Neural cell (in vitro differentiated cells): ENCODE measurements around the gene THADA. TPM values are rescaled to one million over a fixed set of nuclear protein-coding genes. Genes with fewer than 3 reads are reported as not detected.

Experiments
- H2AFZ ChIP-seq: fragments of 200-600, 300-800 bp; sonication (generic), shearing (Covaris generic); 2 replicates; pipeline ENCODE4 v1.6.0; 2014; ENCODE audit warnings: low read depth, mild to moderate bottlenecking, antibody characterized with exemption, low read length, moderate library complexity
- H3F3A ChIP-seq: fragments of 200-600 bp; shearing (Covaris generic); 2 replicates; pipeline ENCODE4 v1.6.1; 2016; ENCODE audit warnings: mild to moderate bottlenecking, moderate library complexity, mixed read lengths, antibody characterized with exemption, low read length; ENCODE audit not compliant: insufficient read depth, poor library complexity, severe bottlenecking
- H3K27ac ChIP-seq: fragments of 200-600, 300-800 bp; sonication (generic), shearing (Covaris generic); 2 replicates; pipeline ENCODE4 v1.5.1; 2014; ENCODE audit warnings: mild to moderate bottlenecking, low read length, moderate library complexity
- H3K27me3 ChIP-seq: fragments of 300-800, 200-600 bp; sonication (generic), shearing (Covaris generic); 2 replicates; pipeline ENCODE4 v1.6.0; 2014; ENCODE audit warnings: mild to moderate bottlenecking, low read depth, low read length, moderate library complexity; ENCODE audit not compliant: insufficient read depth
- H3K36me3 ChIP-seq: fragments of 300-800, 200-600 bp; sonication (generic), shearing (Covaris generic); 2 replicates; pipeline ENCODE4 v1.5.1; 2014; ENCODE audit warnings: mild to moderate bottlenecking, antibody characterized with exemption, low read length, moderate library complexity; ENCODE audit not compliant: insufficient read depth
- H3K4me2 ChIP-seq: fragments of 300-800, 200-600 bp; sonication (generic), shearing (Covaris generic); 2 replicates; pipeline ENCODE4 v1.6.0; 2014; ENCODE audit warnings: mild to moderate bottlenecking, low read length
- H3K4me3 ChIP-seq: fragments of 300-800, 200-600 bp; sonication (generic), shearing (Covaris generic); 2 replicates; pipeline ENCODE4 v1.5.1; 2014; ENCODE audit warnings: mild to moderate bottlenecking, low read length, moderate library complexity
- H3K79me2 ChIP-seq: fragments of 200-600 bp; shearing (Covaris generic); replicated peaks from 2 replicates; pipeline ENCODE4 v1.6.0; 2014; ENCODE audit warnings: mild to moderate bottlenecking, low read length, moderate library complexity; ENCODE audit not compliant: insufficient read depth
- H3K9ac ChIP-seq: fragments of 300-800, 200-600 bp; sonication (generic), shearing (Covaris generic); 2 replicates; pipeline ENCODE4 v1.6.1; 2016; ENCODE audit warnings: mild to moderate bottlenecking, low read length, mixed read lengths
- H3K9me2 ChIP-seq: fragments of 200-600 bp; shearing (Covaris generic); 2 replicates; pipeline ENCODE4 v1.6.1; 2016; ENCODE audit warnings: mild to moderate bottlenecking, low read length, mixed read lengths; ENCODE audit not compliant: insufficient read depth
- H3K9me3 ChIP-seq: fragments of 200-600, 300-800 bp; sonication (generic), shearing (Covaris generic); 2 replicates; pipeline ENCODE4 v1.6.1; 2016; ENCODE audit warnings: mild to moderate bottlenecking, mixed run types, low read length, moderate library complexity, mixed read lengths
- H4K20me1 ChIP-seq: fragments of 200-600 bp; shearing (Covaris generic); 2 replicates; pipeline ENCODE4 v1.6.1; 2016; ENCODE audit warnings: mild to moderate bottlenecking, mixed run types; ENCODE audit not compliant: insufficient read depth
- CTCF ChIP-seq: fragments of 450-650 bp; IDR thresholded peaks from 2 replicates; pipeline ENCODE4 v1.5.1; 2014; ENCODE audit warnings: antibody characterized with exemption, mild to moderate bottlenecking, moderate library complexity; ENCODE audit not compliant: poor library complexity, severe bottlenecking
- EP300 ChIP-seq: fragments of 450-650 bp; conservative IDR thresholded peaks from 2 replicates; pipeline ENCODE4 v1.6.1; 2014; ENCODE audit warnings: antibody characterized with exemption, mild to moderate bottlenecking, moderate library complexity; ENCODE audit not compliant: poor library complexity, severe bottlenecking
- EZH2 ChIP-seq: fragments of 200-600, 300-800 bp; shearing (Covaris generic), sonication (generic); IDR thresholded peaks from 2 replicates; pipeline ENCODE4 v1.6.1; 2014; ENCODE audit warnings: antibody characterized with exemption, low read length, borderline replicate concordance, mild to moderate bottlenecking; ENCODE audit not compliant: insufficient read depth, poor library complexity, severe bottlenecking
- MXI1 ChIP-seq: fragments of 450-650 bp; conservative IDR thresholded peaks from 2 replicates; pipeline ENCODE4 v1.6.1; 2014; ENCODE audit warnings: antibody characterized with exemption, mild to moderate bottlenecking; ENCODE audit not compliant: poor library complexity, severe bottlenecking
- POLR2AphosphoS5 ChIP-seq: IDR thresholded peaks from 2 replicates; pipeline ENCODE4 v1.6.1; 2012
- RAD21 ChIP-seq: fragments of 450-650 bp; conservative IDR thresholded peaks from 2 replicates; pipeline ENCODE4 v1.6.1; 2014; ENCODE audit warnings: antibody characterized with exemption, mild to moderate bottlenecking, moderate library complexity
- REST ChIP-seq: IDR thresholded peaks from 2 replicates; pipeline ENCODE4 v1.6.1; 2012; ENCODE audit warnings: borderline replicate concordance
- SMC3 ChIP-seq: fragments of 450-650 bp; conservative IDR thresholded peaks from 2 replicates; pipeline ENCODE4 v1.6.1; 2014; ENCODE audit warnings: antibody characterized with exemption, mild to moderate bottlenecking, moderate library complexity; ENCODE audit not compliant: poor library complexity
- TAF1 ChIP-seq: IDR thresholded peaks from 2 replicates; pipeline ENCODE4 v1.6.1; 2012; ENCODE audit warnings: low read depth
- polyA plus RNA-seq: library from polyadenylated mRNA; depleted of rRNA; stranded (reverse); fragments of >200 nt; gene quantifications from 2 replicates; pipeline ENCODE4 v1.2.3, GENCODE V29; 2014

THADA gene
- polyA plus RNA-seq, 1 donor from 2014 or later: 8.5 TPM

GRCh38 chr2:43321446-43321845, 274.4 kb downstream of the THADA start:
- Histone ChIP-seq H4K20me1 (no peaks in the 10 kb centered on the region), H3K9me2 (no peaks in the 10 kb centered on the region), H3F3A (no peaks in the 10 kb centered on the region), H3K4me2 (no peak overlapping the region), H2AFZ (no peak overlapping the region), H3K9ac (no peak overlapping the region), H3K27me3 (no peaks in the 10 kb centered on the region), H3K9me3 (no peaks in the 10 kb centered on the region), H3K27ac (no peak overlapping the region), H3K79me2 (no peaks in the 10 kb centered on the region), H3K4me3 (no peak overlapping the region), H3K36me3 (no peaks in the 10 kb centered on the region)
- TF ChIP-seq RAD21: no peak
- no peak for TF ChIP-seq SMC3
- no peak for TF ChIP-seq POLR2AphosphoS5
- no peak for TF ChIP-seq EZH2
- no peak for TF ChIP-seq MXI1
- TF ChIP-seq REST: no peak
- TF ChIP-seq EP300: no peak
- no peak for TF ChIP-seq CTCF
- TF ChIP-seq TAF1: no peak

GRCh38 chr2:43319541-43319940, 276.3 kb downstream of the THADA start:
- Histone ChIP-seq H3K4me2 (no peak overlapping the region), H4K20me1 (no peaks in the 10 kb centered on the region), H3K4me3 (no peak overlapping the region), H3K9me2 (no peaks in the 10 kb centered on the region), H2AFZ (no peak overlapping the region), H3K9me3 (no peaks in the 10 kb centered on the region), H3K79me2 (no peaks in the 10 kb centered on the region), H3K9ac (no peak overlapping the region), H3F3A (no peaks in the 10 kb centered on the region), H3K27me3 (no peaks in the 10 kb centered on the region), H3K36me3 (no peaks in the 10 kb centered on the region), H3K27ac (no peak overlapping the region)
- no peak for TF ChIP-seq CTCF
- no peak for TF ChIP-seq EZH2
- no peak for TF ChIP-seq TAF1
- TF ChIP-seq RAD21: no peak
- no peak for TF ChIP-seq MXI1
- TF ChIP-seq REST: no peak
- no peak for TF ChIP-seq SMC3
- no peak for TF ChIP-seq EP300
- no peak for TF ChIP-seq POLR2AphosphoS5
